AG04449 (cell line): ENCODE results near the gene SOST.

Experiments
- CTCF ChIA-PET: fragments of 350-600 bp; formaldehyde crosslinking; extraction: SDS; loops from one replicate; lab custom pipeline; 2021; ENCODE audit warnings: antibody characterized with exemption; lab: Yijun Ruan, JAX
- POLR2A ChIA-PET: fragments of 400-600, 350-600 bp; formaldehyde crosslinking; extraction: SDS; loops from one replicate; lab custom pipeline; 2020; ENCODE audit warnings: antibody characterized with exemption, inconsistent platforms; lab: Yijun Ruan, JAX
- DNase-seq: peaks from one replicate; pipeline ENCODE4 v3.0.0-alpha.2; 2010; ENCODE audit warnings: low read depth, low spot score
- H3K4me3 ChIP-seq: 2 replicates; pipeline ENCODE4 v1.5.1; 2011; ENCODE audit warnings: low read depth, mild to moderate bottlenecking, control low read depth, low read length
- CTCF ChIP-seq: IDR thresholded peaks from one replicate; pipeline ENCODE4 v1.5.1; 2011; ENCODE audit warnings: mild to moderate bottlenecking, moderate library complexity, low read length, control low read depth, inconsistent platforms; ENCODE audit not compliant: insufficient read depth; ENCODE audit errors: missing control alignments

Gene SOST

GRCh38 chr17:43706235-43706634 is 52.4 kb downstream of the SOST start:
- ChIA-PET POLR2A (no interaction called here), CTCF (interaction anchor here (0.9 to 24.6 kb wide), 3 partner anchors 8 to 54 kb away, joined by 3 to 1463 read pairs (median 14); partner anchors contain the start of gene SOST)
- TF ChIP-seq CTCF = no peak
- H3K4me3 ChIP-seq = no peak overlapping the region
- DNase-seq = no peak
